Cardiac fibroblast (primary cell): ENCODE data around the gene ACSM3.
A peak's percentile ranks its signal among the peaks of the same experiment; 100 is the strongest.

Experiments
- DNase-seq, 2 donors: peaks; one replicate each; pipeline versions ENCODE4 v3.0.0 to v3.0.0-alpha.2; 2010; ENCODE audit warnings: low read depth in 2 of 2
- H3K4me3 ChIP-seq, 2 donors: replicated peaks in 1 of 2; 1 replicate in 1 of 2; 2 replicates in 1 of 2; pipeline ENCODE4 v1.5.1; 2011; ENCODE audit warnings: low read depth in 2 of 2, low read length in 2 of 2, mild to moderate bottlenecking in 2 of 2, moderate library complexity in 1 of 2
- TF ChIP-seq, protein P1 (sequence below): IDR thresholded peaks from one replicate; pipeline ENCODE4 v1.5.1; 2011; ENCODE audit warnings: low read depth, mild to moderate bottlenecking, low read length, inconsistent platforms

Gene ACSM3

DNA sequence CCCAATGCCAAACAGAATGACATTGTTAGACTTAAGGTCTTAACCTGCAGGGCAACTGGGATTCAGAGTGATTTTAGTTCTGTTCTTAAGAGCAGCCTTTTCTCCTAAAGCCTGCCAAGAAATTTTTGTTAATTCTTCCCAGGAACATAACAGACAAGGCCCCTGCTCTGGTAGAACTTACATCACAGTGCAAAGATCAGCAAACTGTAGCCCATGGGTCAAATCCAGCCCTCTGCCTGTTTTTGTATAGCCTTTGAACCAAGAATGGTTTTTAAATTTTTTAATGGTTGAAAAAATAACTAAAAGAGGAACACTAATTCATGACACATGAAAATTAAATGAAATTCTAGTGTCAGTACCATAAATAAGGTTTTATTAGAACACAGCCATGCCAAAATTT, 3.8 kb downstream of the ACSM3 start:
- DNase-seq, result no peak
- no peak overlapping the region for H3K4me3 ChIP-seq
- TF ChIP-seq, protein P1, sequence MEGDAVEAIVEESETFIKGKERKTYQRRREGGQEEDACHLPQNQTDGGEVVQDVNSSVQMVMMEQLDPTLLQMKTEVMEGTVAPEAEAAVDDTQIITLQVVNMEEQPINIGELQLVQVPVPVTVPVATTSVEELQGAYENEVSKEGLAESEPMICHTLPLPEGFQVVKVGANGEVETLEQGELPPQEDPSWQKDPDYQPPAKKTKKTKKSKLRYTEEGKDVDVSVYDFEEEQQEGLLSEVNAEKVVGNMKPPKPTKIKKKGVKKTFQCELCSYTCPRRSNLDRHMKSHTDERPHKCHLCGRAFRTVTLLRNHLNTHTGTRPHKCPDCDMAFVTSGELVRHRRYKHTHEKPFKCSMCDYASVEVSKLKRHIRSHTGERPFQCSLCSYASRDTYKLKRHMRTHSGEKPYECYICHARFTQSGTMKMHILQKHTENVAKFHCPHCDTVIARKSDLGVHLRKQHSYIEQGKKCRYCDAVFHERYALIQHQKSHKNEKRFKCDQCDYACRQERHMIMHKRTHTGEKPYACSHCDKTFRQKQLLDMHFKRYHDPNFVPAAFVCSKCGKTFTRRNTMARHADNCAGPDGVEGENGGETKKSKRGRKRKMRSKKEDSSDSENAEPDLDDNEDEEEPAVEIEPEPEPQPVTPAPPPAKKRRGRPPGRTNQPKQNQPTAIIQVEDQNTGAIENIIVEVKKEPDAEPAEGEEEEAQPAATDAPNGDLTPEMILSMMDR, result no peak

DNA sequence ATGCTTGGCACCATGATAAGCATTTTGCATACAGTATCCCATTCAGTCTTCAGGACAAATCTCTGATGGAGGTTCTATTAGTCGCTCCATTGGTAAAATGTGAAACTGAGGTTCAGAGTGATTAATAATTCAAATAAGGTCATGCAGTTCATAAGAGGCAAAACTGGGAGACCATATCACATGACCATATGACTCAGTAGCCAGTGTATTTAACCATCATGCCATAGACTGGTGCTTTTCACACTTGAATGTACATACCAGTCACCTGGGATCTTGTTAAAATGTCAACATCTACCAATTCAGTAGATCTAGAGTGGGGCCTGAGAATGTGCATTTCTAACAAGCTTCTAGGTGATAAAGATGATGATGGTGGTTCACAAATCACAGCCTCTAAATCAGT, 4.3 kb downstream of the ACSM3 start:
- peak in 1 of 2 donors; percentile 1 for DNase-seq
- H3K4me3 ChIP-seq, result no peak overlapping the region
- TF ChIP-seq, protein P1, result no peak

DNA sequence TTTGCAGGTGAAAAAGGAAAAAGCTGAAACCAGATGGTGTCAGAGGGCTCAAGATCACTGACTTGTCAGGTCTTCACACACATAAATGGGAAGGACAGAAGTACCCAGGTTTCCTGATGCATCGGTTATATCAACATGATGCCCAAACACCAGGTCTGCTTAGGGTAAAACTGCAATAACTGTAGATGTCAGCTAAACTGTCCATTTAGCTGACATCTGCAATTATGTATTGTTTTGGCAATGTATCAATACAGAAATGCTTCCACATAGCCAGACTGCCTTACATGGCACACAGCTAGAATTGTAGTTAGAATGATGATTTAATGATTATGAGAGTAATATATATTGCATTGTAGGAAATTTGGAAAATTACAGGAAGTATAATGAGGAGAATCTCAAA, 5.0 kb downstream of the ACSM3 start:
- DNase-seq, result no peak
- TF ChIP-seq, protein P1, result no peak
- no peak overlapping the region for H3K4me3 ChIP-seq

DNA sequence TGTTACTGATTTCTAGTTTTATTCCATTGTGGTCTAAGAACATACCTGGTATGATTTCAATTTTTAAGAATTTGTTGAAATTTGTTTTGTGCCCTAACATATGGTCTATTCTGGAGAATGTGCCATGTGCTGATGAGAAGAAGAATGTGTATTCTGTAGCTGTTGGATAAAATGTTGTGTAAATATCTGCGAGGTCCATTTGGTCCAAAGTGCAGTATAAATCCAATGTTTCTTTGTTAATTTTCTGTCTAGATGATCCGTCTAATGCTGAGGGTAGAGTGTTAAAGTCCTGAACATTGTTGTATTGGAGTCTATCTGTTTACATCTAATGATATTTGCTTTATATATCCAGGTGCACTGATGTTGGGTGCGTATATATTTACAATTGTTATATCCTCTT, 9.9 kb downstream of the ACSM3 start:
- no peak overlapping the region for H3K4me3 ChIP-seq
- DNase-seq, result no peak
- TF ChIP-seq, protein P1, result no peak

DNA sequence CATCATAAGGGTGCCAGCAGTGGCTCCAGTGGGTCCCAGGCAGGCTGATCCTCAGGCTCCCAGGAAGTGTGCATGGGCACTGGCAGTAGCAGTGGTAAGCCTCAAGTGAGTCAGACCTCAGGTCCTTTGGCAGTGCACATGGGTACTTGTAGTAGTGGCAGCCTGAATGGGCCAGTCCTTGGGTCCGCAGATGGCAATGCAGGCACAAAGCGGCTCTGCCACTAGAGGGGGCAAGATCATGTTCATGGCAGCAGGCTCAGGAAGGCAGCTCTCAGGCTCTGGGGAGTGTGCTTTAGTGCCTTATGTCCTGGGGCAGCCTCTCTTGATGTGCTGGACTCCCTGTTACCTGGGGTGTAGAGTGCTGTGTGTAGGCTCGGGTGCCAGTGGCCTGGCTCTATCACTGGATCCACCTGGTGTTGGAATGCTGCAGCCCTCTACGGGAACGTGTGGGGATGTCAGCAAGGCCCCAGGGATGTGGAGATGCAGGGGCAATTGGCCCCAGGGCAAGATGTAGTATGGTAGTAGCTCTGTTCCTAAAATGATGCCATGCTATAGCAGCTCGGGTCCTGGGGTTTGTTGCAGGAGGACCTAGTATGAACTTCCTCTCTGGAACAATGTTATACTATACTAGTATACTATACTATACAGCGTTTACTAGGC, 11.0 kb downstream of the ACSM3 start:
- TF ChIP-seq, protein P1, result peak; percentile 90
- peak; percentile 63 to 74 for DNase-seq
- H3K4me3 ChIP-seq, result no peak overlapping the region

DNA sequence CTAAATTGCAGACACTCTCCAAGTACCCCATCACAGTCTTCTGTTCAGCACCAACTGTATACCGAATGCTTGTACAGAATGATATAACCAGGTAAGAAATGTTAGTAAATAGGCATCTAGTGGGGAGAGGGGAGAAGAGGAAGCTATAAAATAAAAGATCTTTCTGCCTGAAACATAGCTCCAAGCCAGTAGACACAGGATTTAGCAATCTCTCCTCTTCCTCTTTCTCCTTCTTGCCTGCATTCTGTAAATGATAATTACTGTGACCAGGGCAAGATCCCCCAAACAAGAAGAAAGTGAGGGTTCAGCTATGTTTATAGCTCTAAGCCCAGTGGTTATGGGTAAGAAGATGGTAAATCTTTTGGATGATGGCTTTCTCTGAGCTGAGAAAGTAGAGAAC, 17.9 kb downstream of the ACSM3 start:
- TF ChIP-seq, protein P1, result no peak
- no peak overlapping the region for H3K4me3 ChIP-seq
- no peak for DNase-seq

DNA sequence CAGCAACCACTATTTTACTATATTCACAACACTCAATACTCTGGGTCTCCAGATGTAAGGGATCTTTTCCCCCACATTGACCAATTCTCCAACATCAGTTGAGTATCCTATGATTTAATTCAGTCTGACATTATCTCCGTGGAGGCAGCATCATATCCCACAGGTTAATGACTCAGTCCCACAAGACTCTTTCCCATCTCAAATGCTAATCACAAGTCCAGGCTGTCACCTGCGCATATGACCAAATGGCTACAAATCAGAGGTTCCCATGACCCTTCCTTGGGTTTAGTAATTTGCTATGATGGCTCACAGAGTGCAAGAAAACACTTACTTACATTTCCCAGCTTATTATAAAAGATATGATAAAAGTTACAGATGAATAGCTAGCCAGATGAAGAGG, 18.7 kb downstream of the ACSM3 start:
- TF ChIP-seq, protein P1, result no peak
- DNase-seq, result no peak
- H3K4me3 ChIP-seq, result no peak overlapping the region
